Fibroblast of skin of back (primary cell): ENCODE results near the gene MIDN.
"Not testable (repeated sequence)": the region's sequence is repeated elsewhere in the genome, so short reads cannot be mapped to it uniquely, and the experiment has no call there.

Experiments used
- DNase-seq: peaks from one replicate; pipeline ENCODE4 v3.0.0-alpha.2; 2013

MIDN gene

GRCh38 chr19:1295169-1296012 is 47.0 kb downstream of the MIDN start:
- no peak for DNase-seq

GRCh38 chr19:1296078-1296477 is 47.7 kb downstream of the MIDN start:
- no peak for DNase-seq

- no peak for DNase-seq
Measured at GRCh38 chr19:1296575-1297271, 48.3 kb downstream of the MIDN start.

- no peak for DNase-seq
Measured at GRCh38 chr19:1298235-1298634, 49.9 kb downstream of the MIDN start.

- DNase-seq = no peak
Measured at GRCh38 chr19:1299801-1300200, 51.4 kb downstream of the MIDN start.

GRCh38 chr19:1300744-1301490 is 52.5 kb downstream of the MIDN start:
- no peak for DNase-seq

GRCh38 chr19:1302533-1303239 is 54.3 kb downstream of the MIDN start:
- DNase-seq = no peak

- DNase-seq = no peak
Measured at GRCh38 chr19:1304197-1304924, 56.0 kb downstream of the MIDN start.

GRCh38 chr19:1305354-1305753 is 57.0 kb downstream of the MIDN start:
- DNase-seq = not testable (repeated sequence)

- no peak for DNase-seq
Measured at GRCh38 chr19:1307320-1307719, 58.9 kb downstream of the MIDN start.

- DNase-seq = no peak
Measured at GRCh38 chr19:1307755-1308303, 59.4 kb downstream of the MIDN start.

- no peak for DNase-seq
Measured at GRCh38 chr19:1308718-1309117, 60.3 kb downstream of the MIDN start.
